H7 (cell line): Measurements from ENCODE around the gene EP400. TPM values are rescaled to one million over a fixed set of nuclear protein-coding genes. Genes with fewer than 3 reads are reported as not detected.
A peak's percentile ranks its signal among the peaks of the same experiment; 100 is the strongest.
"Not testable (repeated sequence)": the region's sequence is repeated elsewhere in the genome, so short reads cannot be mapped to it uniquely, and the experiment has no call there.

Experiments used
- DNase-seq: peaks from one replicate; pipeline ENCODE4 v3.0.0; 2012
- H3K27me3 ChIP-seq: 2 replicates; pipeline ENCODE4 v1.6.0; 2011; ENCODE audit warnings: mild to moderate bottlenecking, low read length; ENCODE audit not compliant: control insufficient read depth, insufficient read depth
- H3K36me3 ChIP-seq: replicated peaks from 2 replicates; pipeline ENCODE4 v1.5.1; 2011; ENCODE audit warnings: low read length; ENCODE audit not compliant: control insufficient read depth, insufficient read depth
- H3K4me3 ChIP-seq: 2 replicates; pipeline ENCODE4 v1.5.1; 2011; ENCODE audit warnings: low read depth, mild to moderate bottlenecking, control low read depth, low read length, moderate library complexity; ENCODE audit not compliant: insufficient read depth
- total RNA-seq: library from RNA; depleted of rRNA; stranded (reverse); fragments of >200 nt; shearing (Covaris generic); gene quantifications from 2 replicates; pipeline ENCODE4 v1.2.3, GENCODE V29; 2014

EP400 gene
- total RNA-seq, 1 experiment from 2014 or later: 7.4 TPM

DNA sequence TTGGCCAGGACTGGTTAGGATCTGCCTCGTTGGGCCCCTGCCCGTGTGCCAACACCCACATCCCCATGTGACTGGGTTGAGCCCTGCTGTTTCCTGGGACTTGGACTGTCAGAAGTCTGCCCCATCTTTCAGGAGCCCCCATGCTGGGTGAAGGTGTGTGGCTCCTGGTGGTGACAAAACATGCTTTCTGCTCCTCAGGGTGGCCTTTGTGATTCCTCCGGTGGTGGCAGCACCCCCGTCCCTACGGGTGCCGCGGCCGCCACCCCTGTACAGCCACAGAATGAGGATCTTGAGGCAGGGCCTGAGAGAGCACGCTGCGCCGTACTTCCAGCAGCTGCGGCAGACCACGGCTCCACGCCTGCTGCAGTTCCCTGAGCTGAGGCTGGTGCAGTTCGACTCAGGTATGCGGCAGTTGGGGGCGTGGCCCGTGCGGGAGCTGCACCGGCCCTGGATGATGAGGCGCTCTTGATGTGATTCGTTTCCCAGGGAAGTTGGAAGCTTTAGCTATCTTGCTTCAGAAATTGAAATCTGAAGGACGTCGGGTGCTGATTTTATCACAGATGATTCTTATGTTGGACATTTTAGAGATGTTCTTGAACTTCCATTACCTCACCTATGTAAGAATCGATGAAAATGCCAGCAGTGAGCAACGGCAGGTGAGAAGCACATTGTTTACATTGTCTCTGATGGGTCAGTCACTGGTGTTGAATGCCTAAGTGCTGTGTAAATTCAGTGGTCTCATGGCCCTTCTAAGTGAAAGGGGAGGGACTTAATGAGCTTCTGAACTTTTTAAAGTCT, 80.0 kb downstream of the EP400 start:
- peak; percentile 65 for DNase-seq
- peaks cover 52% of the 10 kb centered on the region for H3K36me3 ChIP-seq
- H3K4me3 ChIP-seq: no peak overlapping the region

DNA sequence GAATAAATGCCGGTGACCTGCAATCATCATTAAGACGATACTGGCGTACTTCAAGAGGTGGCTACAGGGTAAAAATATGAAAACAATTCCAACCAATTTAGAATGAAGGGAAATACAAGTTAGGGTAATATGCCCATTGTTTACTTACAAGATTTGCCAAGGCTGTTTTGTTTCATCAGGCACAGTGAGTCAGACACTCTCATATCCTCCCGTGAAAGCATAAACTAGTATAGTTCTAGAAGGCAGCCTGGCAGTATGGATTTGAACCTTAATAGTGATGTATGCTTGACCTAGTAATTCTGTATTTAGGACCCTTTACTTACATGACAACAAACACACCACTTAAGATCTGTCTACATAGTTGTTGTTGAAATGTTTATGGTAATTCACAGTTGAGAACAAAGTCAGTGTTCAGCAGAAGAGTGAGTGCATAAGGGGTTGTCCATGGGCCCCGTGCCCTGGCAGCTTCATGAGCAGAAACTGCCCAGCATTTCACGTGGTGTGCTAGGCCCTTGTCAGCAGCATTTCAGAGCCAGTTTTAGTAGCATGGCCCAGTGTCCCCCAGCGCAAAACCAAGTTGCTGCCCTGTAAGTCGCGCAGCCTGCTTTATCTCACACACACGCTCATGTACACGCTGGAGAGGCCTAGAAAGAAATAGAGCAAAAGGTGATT, 80.8 kb downstream of the EP400 start:
- no peak overlapping the region for H3K4me3 ChIP-seq
- H3K36me3 ChIP-seq: peaks cover 48% of the 10 kb centered on the region
- H3K27me3 ChIP-seq: no peaks in the 10 kb centered on the region
- no peak for DNase-seq

More for the DNA sequence above, 80.0 kb downstream of the EP400 start:
- H3K27me3 ChIP-seq: no peaks in the 10 kb centered on the region

DNA sequence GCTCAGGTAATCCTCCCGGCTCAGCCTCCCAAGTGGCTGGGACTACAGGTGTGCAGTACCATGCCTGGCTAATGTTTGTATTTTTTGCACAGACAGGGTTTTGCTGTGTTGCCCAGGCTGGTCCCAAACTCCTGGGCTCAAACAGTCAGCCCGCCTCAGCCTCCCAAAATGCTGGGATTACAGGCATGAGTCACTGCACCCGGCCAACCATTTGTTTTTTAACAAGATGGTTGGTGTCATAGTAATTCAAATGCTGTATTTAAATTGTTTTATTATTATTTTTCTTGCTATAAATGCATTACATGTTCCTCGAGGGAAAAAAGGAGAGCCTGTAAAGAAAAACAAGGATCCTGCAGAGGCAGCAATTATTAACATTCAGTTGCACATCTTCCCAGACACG, 83.9 kb downstream of the EP400 start:
- no peak for DNase-seq
- H3K4me3 ChIP-seq: no peak overlapping the region
- peaks cover 47% of the 10 kb centered on the region for H3K36me3 ChIP-seq
- H3K27me3 ChIP-seq: no peaks in the 10 kb centered on the region

DNA sequence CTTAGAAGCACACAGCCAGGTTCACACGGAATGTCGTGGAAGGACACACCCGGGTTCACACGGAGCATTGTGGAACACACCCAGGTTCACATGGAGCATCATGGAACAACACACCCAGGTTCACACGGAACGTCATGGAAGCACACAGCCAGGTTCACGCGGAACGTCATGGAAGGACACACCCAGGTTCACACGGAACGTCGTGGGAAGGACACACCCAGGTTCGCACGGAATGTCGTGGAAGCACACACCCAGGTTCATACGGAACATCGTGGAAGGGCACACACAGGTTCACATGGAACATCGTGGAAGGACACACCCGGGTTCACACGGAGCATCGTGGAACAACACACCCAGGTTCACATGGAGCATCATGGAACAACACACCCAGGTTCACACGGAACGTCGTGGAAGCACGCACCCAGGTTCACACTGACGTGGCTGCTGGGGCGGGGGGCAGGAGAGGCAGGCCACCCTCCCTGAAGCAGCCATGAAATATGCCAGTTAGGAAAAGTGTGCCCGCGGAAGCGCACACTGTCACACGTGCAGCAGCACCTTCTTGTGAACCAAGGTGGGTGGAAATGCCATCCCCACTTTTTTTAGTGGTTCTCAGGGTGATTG, 86.4 kb downstream of the EP400 start:
- DNase-seq: no peak
- Histone ChIP-seq H3K36me3 (peaks cover 33% of the 10 kb centered on the region), H3K4me3 (no peak overlapping the region), H3K27me3 (no peaks in the 10 kb centered on the region)

DNA sequence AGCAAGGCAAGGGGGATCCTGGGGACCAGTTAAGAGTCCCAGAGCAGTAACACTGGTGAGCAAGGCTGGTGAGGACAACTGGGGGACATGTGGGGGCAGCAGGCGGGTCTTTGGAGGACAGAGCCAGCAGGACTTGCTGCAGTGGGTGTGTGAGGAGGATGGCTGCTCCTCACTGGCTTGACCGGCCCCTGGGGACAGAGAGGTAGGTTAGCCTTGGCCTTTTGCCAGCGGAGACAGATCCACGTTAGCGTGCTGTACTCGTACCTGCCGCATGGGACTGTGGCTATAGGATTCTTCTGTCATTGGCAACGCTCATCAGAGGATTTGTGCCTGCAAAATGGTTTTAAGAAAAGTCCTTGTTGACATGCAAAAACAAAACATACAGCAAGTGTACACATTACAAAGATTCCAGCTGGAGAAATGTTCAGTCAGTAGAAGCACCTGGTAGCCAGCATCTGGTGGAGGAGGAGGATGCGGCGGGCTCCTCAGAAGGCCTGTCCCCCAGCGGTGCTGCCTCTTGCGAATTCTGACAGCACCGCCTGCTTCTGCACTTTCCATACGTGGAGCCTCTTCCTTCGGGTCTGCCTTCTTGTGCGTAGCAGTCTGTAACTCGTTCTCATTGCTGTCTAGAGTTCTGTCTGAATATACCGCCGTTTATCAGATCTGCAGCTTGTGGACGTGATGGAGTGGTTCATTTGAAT, 91.3 kb downstream of the EP400 start:
- Histone ChIP-seq H3K4me3 (no peak overlapping the region), H3K36me3 (peaks cover 35% of the 10 kb centered on the region), H3K27me3 (no peaks in the 10 kb centered on the region)
- DNase-seq: no peak

DNA sequence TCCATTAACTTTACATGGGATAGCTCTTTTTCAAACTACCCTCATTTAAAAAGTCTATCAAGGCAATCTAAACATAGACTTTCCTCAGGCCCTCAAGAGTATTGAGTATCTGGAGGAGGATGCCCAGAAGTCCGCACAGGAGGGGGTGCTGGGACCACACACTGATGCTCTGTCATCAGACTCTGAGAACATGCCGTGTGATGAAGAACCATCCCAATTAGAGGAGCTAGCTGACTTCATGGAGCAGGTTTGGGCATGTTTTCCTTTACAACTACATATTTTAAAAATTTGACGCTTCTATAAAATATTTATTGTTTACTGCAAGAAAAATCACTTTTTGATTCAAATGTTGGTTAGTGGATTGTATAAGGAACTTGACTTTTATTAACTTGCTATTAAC, 93.5 kb downstream of the EP400 start:
- DNase-seq: no peak
- Histone ChIP-seq H3K27me3 (no peaks in the 10 kb centered on the region), H3K36me3 (peaks cover 27% of the 10 kb centered on the region), H3K4me3 (no peak overlapping the region)

DNA sequence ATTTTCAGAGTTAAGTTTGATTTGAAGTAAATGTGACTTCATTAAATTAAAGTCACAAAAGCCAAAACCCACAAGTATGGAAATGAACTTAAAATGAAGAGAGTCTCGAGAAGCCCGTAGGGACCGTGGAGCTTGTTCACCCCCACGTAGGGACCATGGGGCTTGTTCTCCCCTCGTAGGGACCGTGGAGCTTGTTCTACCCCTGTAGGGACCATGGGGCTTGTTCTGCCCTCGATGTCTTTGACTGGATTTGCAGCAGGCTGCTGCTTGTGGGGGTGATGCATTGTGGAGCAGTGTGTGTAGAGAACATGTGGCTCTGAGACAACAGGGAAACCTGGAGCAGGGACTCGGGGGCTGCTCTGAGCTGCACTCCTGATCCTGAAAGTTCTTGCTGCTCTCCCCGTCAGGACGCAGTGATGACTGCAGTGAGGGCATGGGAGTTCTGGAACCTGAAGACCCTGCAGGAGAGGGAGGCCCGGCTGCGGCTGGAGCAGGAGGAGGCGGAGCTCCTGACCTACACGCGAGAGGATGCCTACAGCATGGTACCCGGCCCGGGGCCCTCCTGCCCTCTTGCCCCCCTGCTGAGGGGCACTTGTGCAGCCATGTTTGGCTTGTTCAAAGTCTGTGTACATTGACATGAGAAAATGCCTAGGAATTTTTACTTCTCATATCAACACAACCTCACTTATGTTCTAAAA, 94.2 kb downstream of the EP400 start:
- DNase-seq: no peak
- Histone ChIP-seq H3K36me3 (peaks cover 26% of the 10 kb centered on the region), H3K27me3 (no peaks in the 10 kb centered on the region), H3K4me3 (no peak overlapping the region)

DNA sequence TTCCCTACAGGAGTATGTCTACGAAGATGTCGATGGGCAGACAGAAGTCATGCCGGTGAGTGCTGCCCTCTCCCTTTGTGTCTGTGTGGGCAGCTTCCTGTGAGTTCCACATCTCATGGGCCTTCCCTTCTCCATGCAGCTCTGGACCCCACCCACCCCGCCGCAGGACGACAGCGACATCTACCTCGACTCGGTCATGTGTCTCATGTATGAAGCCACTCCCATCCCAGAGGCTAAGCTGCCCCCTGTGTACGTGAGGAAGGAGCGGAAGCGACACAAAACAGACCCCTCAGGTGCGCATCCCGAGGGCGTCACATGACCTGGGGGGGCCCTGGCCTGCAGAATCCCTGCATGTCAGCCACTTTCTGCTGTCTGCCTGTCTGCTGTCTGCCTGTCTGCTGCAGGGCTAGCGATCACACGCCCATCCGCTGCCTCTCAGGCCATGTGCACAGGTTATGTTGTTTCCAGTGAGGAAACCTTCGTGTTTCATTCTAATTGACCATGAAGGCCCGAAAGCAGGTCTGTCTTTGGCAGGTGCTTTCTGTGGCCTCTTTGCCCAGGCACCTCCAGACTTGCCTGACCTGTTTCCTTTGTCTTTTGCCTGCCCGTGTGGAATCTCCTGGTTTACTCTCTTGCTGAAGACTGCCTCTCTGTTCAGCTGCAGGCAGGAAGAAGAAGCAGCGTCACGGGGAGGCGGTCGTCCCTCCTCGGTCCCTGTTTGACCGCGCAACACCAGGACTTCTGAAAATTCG, 95.1 kb downstream of the EP400 start:
- Histone ChIP-seq H3K4me3 (no peak overlapping the region), H3K27me3 (no peaks in the 10 kb centered on the region), H3K36me3 (peaks cover 34% of the 10 kb centered on the region)
- no peak for DNase-seq

DNA sequence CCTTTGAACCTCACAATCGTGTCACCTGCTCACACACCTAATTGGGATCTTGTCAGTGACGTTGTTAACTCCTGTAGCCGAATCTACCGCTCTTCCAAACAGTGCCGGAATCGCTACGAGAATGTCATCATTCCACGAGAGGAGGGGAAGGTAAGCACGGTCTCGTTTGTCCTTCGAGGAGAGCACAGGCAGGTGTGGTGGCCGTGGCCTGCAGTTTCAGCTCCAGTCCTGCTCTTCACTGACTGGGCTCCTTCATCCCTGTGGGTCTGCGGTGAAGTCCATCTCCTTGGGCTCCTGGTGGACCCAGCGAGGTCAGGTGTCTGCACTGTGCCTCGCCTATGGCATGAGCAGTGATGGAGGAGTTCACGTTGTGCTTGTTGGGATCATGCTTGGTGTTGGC, 96.0 kb downstream of the EP400 start:
- peaks cover 42% of the 10 kb centered on the region for H3K36me3 ChIP-seq
- no peak for DNase-seq
- H3K27me3 ChIP-seq: no peaks in the 10 kb centered on the region
- H3K4me3 ChIP-seq: no peak overlapping the region

DNA sequence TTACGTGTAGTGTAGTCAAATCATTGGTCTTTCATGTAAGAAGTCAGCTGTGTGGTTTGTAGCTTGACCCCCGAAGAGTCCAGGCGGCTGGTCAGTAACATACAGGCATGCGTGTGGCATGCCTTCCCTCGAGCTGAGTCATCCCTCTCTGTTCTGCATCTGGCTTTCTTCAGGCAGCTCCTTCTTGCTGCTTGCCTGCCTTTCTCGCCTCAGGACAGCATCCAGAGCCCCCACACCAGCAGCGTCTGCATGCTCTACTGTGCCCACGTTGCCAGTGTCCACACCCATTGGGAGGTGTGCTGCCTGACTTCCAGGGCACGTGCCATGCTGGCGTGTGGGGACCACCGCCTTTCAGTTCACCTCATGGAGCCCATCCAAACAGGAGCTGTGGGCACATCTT, 96.8 kb downstream of the EP400 start:
- DNase-seq: no peak
- no peak overlapping the region for H3K4me3 ChIP-seq
- no peaks in the 10 kb centered on the region for H3K27me3 ChIP-seq
- H3K36me3 ChIP-seq: peaks cover 44% of the 10 kb centered on the region

DNA sequence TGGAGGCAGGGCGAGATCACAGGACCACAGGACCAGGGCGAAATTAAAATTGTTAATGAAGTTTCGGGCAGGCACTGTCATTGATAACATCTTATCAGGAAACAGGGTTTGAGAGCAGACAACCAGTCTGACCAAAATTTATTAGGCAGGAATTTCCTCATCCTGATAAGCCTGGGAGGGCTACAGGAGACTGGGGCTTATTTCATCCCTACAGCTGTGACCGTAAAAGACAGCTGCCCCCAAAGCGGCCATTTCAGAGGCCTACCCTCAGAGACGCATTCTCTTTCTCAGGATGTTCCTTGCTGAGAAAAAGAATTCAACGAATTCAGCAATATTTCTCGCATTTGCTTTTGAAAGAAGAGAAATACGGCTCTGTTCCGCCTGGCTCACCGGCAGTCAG, 97.9 kb downstream of the EP400 start:
- not testable (repeated sequence) for H3K4me3 ChIP-seq, H3K27me3 ChIP-seq, DNase-seq
- H3K36me3 ChIP-seq: peaks cover 44% of the 10 kb centered on the region

DNA sequence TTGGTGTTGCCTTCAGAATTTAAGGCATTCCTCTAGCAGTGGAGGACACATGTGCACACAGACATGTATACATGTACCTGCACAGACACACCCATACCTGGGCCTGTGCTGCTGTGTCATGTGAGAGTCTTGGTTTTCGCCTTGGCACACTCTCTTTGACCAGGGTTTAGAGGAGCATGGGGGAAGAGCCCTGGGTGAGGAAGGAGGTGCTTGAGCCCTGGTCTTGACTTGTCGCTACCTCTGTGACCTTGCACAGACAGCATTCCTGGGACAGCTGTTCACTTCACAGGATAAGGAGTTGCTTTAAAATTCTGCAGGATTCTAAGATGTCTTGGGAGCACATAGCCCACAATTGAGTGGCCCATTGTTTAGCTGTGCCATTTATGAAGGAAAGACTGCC, 99.7 kb downstream of the EP400 start:
- Histone ChIP-seq H3K36me3 (peaks cover 51% of the 10 kb centered on the region), H3K27me3 (no peaks in the 10 kb centered on the region), H3K4me3 (no peak overlapping the region)
- DNase-seq: no peak

DNA sequence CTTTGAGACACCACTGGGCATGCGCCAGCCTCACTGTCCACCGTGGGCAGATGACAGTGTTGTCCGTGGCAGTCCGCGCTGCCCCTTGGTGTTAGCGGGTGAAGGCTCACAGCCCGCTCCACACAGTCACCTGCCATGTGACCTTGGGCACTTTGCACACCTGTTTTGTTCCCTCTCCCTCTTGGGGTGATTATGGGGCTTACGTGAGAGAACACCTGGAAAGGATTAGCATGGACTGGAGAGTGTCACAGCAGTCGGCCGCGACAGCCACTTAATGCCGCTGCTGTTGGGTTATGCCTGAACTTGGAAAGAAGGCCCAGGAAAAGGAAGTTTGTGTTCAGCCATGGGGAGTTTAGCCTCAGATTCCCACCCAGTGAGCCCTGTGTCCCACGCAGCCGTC, 100.1 kb downstream of the EP400 start:
- Histone ChIP-seq H3K36me3 (peaks cover 47% of the 10 kb centered on the region), H3K27me3 (no peaks in the 10 kb centered on the region), H3K4me3 (no peak overlapping the region)
- DNase-seq: no peak

DNA sequence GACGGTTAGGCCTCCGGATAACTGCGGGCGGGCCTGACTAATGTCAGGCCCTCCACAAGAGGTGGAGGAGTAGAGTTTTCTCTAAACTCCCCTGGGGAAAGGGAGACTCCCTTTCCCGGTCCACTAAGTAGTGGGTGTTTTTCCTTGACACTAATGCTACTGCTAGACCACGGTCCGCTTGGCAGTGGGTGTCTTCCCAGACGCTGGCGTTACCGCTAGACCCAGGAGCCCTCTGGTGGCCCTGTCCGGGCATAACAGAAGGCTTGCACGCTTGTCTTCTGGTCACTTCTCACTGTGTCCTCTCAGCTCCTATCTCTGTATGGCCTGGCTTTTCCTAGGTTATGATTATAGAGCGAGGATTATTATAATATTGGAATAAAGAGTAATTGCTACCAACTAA, 102.0 kb downstream of the EP400 start:
- H3K4me3 ChIP-seq, H3K27me3 ChIP-seq, DNase-seq: not testable (repeated sequence)
- peaks cover 40% of the 10 kb centered on the region for H3K36me3 ChIP-seq
